ENCODE data around the gene RUNX1.
A peak's percentile ranks its signal among the peaks of the same experiment; 100 is the strongest.

The RUNX1 gene

GRCh38 chr21:35035116-35035515 lies 14.0 kb downstream of the RUNX1 start:
- no peak for DNase-seq

DNA sequence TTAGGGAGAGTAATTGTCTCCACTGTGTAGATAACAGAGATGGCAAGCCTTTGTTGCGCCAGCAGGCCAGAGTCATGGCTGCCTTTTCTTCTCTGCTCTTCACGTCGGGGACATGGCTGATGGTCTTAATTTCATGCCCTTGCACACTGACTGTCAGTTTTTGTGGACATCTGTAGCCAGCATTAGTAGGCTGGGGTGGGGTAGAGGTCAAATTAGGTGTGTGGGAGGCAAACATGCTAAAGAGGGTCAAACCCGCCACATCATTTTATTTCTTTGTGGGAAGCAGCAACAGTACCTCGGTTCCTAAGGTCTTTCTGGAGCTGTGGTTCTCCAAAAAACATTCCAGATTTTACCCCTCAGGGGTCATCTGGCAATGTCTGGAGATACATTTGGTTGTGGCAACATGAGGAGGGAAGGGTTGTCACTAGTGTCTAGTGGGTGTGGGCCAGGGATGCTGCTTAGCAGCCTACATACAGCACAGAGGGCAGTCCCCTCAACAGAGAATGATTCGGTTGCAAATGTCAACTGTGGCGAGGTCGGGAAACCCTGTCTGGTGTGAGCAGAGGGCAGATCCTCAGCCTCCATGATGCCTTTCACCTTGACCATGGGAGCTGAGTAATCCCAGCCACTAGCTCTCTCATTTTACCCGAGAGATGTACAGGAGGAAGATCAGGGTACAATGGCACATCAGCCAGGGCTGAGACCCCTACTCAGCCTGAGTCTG lies 14.7 kb downstream of the RUNX1 start:
- DNase-seq, result no peak

DNA sequence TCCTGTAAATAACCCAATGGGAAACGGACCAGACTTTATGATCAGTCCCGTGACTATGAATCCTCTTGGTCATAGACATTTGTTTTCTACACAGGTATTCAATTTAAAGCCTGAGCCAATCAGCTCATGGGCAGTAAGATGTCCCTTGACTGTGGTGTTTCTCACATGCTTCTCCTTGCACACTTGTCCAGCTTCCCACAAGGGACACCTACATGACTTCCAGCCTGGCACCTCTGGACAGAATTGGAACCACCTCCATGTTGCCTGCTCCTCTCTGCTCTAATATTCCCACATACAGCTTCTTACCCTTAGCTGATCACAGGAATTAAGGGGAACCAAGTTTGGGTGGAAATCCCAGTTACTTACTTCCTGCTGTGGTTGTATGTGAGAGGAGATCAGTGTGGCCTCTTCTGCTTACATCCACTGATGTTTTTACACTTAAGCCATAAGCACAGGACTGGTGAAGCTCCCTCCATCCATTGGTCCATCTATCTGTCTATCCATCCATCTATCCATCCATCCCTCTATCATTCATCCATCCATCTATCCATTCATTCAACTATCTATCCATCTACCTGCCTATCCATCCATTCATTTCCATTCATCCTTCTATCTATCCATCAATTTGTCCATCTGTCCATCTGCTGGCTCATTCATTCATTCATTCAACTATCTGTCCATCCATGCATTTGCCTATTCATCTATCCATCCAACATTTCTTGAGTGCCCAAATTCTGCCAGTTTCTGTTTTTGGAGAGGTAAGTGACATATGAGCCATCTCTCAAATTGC lies 16.4 kb downstream of the RUNX1 start:
- no peak for DNase-seq

- DNase-seq, result no peak
These were observed 20.6 kb downstream of the RUNX1 start for GRCh38 chr21:35028451-35028978.

GRCh38 chr21:35027563-35028450 lies 21.3 kb downstream of the RUNX1 start:
- no peak for DNase-seq

DNA sequence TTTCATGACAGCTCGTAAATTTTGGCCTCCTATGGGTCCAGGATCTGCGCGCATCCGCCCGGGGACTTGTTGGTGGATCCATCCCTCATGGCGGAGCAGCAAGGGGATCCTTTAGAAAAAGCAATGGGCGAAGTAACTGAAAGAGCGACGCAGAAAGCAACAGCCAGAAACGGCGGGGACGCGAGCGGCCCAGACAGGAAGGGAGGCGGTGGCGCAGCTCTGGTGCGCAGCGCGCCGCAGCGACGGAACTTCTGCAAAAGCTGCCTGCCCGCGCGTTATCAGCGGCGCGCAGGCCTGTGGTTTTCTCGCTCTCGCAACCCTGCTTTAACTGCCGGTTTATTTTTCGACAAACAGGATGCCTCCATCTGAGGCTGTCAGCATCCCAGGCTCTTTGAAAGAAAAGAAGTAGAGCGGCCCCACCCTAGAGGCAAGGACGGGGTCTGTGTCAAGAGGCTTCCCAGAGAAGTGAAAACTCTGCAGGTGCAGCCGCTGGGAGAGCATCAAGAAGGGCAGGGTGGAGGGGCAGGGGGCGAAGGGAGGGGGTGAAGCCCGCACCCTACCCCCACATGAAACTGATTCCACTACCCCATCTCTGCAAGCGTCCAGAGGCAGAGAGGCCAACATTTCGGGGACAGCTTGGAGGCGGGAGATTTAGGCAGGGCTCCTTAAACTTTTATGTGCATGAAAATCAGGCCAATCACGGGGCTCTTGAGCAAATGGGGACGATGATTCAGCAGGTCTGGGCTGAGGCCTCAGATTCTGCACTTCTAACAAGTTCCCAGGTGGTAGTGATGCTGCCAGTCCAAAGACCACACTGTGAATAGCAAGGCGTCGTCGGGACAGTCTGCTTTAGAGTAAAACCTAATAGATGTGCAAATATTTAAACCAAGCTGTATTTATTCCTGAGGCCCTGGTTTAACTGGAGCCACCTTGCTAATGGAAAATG lies 22.2 kb downstream of the RUNX1 start:
- DNase-seq, result peak; percentile 90

DNA sequence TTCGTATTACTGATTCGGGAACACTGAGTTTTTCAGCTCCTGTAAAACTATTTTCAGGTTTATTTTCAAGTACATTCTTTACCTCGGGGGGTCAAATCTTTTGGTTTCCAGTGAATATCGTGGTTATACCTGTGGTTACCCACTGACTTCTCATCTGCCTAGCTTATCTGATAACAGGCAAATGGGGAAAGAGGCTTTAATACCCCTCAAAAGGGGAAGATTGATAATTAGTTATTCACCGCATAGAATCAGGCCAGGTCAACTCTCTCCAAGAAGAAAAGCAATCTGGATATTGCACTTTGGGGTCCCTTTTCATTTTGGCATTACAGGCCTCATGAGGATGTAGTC lies 23.0 kb downstream of the RUNX1 start:
- DNase-seq, result no peak

- DNase-seq, result no peak
These were observed 23.6 kb downstream of the RUNX1 start for GRCh38 chr21:35025206-35026152.

DNA sequence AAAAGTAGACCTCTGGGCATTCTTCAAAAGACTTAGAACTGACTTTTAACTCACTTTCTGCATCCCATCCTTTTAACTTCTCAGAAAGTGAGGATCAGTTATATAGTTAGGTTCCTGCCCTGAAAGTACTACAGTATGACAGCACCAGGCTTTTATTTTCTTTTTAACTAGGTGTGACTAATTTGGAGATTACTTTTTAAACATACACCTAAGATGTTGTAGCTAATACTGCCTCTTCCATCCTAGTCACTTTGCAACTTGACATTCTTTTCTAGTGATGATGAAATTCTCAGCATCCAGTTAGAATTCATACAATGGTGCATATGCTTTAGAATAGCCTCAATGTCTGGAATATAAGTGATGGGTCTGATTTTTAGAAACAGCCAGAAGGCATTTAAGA lies 24.6 kb downstream of the RUNX1 start:
- DNase-seq, result peak; percentile 68

GRCh38 chr21:35024071-35024420 lies 25.1 kb downstream of the RUNX1 start:
- no peak for DNase-seq

GRCh38 chr21:35023396-35024070 lies 25.6 kb downstream of the RUNX1 start:
- no peak for DNase-seq

DNA sequence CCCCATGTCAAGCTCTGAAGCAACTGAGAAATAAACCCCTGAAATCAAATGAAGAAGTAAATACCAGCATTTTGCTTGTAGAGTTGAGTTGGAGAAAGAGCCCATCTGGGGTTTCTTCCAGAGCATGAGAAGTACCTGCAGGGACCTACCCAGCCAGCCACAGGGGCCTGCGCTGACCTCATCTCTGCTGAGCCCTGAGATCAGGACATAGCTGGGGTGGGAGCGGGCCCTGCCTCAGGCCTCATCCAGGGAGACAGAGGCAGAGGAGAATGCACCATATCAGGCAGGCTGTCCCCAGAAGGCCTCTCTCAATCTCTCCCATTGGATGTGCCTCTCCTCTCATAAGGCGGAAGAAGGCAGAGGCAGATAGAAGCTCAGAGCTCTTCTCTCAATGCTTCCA lies 27.6 kb downstream of the RUNX1 start:
- DNase-seq, result no peak

DNA sequence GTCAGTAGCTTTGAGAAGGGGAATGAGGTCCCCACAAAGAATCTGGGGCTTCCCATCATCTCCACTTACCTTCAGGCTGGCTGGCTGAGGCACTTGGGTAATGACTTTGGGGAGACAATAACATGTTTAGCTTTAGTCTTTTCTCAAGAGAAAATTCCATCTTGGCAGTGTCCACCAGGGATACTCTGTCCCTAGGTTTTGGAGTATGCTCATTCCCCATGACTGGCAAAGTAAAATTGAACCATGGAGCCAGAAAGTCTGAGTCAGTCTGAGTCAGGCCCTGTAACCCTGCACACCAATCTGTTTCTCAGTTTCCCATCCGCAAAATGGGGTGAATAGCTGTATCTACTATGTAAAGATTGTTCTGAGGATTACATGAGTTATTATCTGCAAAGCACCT lies 28.2 kb downstream of the RUNX1 start:
- DNase-seq, result no peak

GRCh38 chr21:35020436-35020835 lies 28.7 kb downstream of the RUNX1 start:
- no peak for DNase-seq

DNA sequence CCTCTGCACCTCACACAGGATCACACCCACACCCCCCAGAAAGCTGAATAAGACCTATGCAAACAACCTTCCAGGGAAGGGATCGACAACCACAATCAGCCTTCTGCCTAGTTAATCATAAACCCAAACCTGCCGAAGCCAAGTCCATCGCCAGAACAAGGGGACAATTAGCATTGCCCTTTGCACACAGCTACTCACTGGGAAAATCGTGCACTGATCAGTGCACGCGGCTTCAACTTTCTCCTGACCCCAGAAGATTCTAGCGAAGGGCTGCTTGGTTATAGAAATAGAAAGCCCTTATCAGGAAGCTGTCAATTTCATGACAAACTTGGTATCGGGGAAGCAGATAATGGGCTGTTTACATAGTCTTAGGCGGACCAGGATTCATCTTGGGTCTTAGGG lies 29.5 kb downstream of the RUNX1 start:
- no peak for DNase-seq

- DNase-seq, result no peak
These were observed 31.8 kb downstream of the RUNX1 start for GRCh38 chr21:35017256-35017655.

DNA sequence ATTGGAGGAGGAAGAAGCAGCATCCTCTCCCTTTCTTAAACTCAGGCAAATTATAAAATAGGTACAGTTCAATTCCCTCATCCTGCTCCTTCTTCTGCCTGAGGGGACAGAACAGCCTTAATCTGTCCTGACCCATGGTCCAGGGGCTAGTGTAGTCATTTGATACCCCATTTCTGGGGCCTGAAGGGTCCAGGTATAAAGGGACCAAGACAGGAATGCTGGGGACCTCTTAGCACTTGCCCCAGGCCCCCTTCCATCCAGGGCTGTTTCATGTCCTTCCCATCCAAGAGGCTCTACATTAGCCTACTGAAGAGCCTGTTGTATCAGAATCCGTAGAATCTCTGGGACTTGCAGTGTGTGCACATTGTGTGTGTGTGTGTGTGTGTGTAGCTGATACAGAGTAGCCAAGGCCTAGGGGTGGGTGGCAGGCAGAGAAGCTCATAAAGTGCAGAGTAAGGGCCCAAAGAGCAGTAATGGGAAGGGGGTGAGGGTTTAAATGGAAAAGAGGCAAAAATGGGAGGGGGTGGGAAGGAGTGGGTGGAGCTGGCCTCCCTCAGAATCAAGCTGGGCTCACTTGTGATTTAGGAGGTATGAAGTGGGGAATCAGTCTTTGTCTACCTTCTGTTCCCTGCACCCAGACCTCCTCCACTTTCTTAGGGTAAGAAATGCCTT lies 32.4 kb downstream of the RUNX1 start:
- DNase-seq, result no peak

GRCh38 chr21:35016071-35016470 lies 33.0 kb downstream of the RUNX1 start:
- DNase-seq, result no peak

DNA sequence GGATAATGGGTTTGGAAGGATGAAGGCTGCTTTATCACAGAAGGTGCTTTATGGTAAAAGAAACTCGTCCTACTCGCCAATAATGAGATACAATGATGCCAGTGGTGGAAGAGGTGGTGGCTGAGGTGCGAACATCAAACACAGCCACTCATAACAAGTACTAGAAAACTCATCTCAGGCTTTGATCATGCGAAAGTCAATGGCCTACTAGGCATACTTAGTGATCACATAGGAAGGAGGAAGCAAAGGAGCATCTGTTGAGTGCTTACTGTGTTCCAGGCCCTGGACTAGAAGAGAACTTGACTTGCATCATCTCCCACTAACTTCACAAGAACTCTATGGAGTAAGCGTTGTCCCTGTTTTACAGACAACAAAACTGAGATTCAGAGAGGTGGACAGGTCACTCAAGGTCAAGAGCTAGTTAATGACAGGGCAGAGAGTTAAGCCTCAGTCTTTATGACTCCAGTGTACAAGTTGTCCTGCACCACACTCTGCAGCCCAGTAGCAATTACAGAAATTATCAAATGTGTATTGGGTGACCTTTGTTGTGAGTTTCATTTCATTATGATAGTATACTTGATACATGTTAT lies 33.6 kb downstream of the RUNX1 start:
- peak; percentile 57 for DNase-seq
